ENCODE measurements around the gene ZC3H12A.
"Not testable (repeated sequence)": the region's sequence is repeated elsewhere in the genome, so short reads cannot be mapped to it uniquely, and the experiment has no call there.

Gene ZC3H12A

GRCh38 chr1:37502791-37503190 is 28.4 kb downstream of the ZC3H12A start:
- not testable (repeated sequence) for DNase-seq

GRCh38 chr1:37506740-37507139 is 32.4 kb downstream of the ZC3H12A start:
- no peak for DNase-seq

- no peak for DNase-seq
Observed at GRCh38 chr1:37509181-37509580, 34.8 kb downstream of the ZC3H12A start.

GRCh38 chr1:37513795-37514349 is 39.5 kb downstream of the ZC3H12A start:
- peak; percentile 31 for DNase-seq

- DNase-seq = peak; percentile 82
Observed at GRCh38 chr1:37514350-37515184, 40.2 kb downstream of the ZC3H12A start, which contains the start of gene MEAF6. MEAF6 (minus strand) TSS chr1:37514766; CDS start chr1:37514746, 20 bp downstream.

GRCh38 chr1:37515185-37516034 is 41.0 kb downstream of the ZC3H12A start:
- no peak for DNase-seq

- DNase-seq = no peak
Observed at GRCh38 chr1:37517569-37517968, 43.2 kb downstream of the ZC3H12A start.

GRCh38 chr1:37518241-37518640 is 43.9 kb downstream of the ZC3H12A start:
- not testable (repeated sequence) for DNase-seq

GRCh38 chr1:37518929-37519328 is 44.5 kb downstream of the ZC3H12A start:
- peak; percentile 51 for DNase-seq

- DNase-seq = peak; percentile 4
Observed at GRCh38 chr1:37519613-37520012, 45.2 kb downstream of the ZC3H12A start.

GRCh38 chr1:37529888-37530287 is 55.5 kb downstream of the ZC3H12A start:
- DNase-seq = not testable (repeated sequence)

- not testable (repeated sequence) for DNase-seq
Observed at GRCh38 chr1:37532418-37533156, 58.2 kb downstream of the ZC3H12A start.

- DNase-seq = no peak
Observed at GRCh38 chr1:37533317-37534093, 59.1 kb downstream of the ZC3H12A start.
